ENCODE data around the gene PGAM1. TPM values are rescaled to one million over a fixed set of nuclear protein-coding genes. Genes with fewer than 3 reads are reported as not detected.

The PGAM1 gene
- total RNA-seq, 2 experiments from 2014 or later, result 380 to 406 TPM

- H3K4me1 Mint-ChIP-seq, result peaks cover 49% of the 10 kb centered on the region
- peak within 1 kb of the TSS; percentile 89 for H3K4me3 Mint-ChIP-seq
- ChIA-PET POLR2A (no interaction called here), CTCF (interaction anchor here (1.0 to 3.3 kb wide), 5 partner anchors 10 to 45 kb away, joined by 3 to 9 read pairs (median 4); partner anchors contain the start of gene RRP12)
- H3K27me3 Mint-ChIP-seq, result no peaks in the 10 kb centered on the region
- peak; percentile 95 for DNase-seq
- H3K9me3 Mint-ChIP-seq, result no peaks in the 10 kb centered on the region
- peak within 1 kb of the TSS; percentile 83 for H3K27ac Mint-ChIP-seq
- peaks cover 24% of the 10 kb centered on the region for H3K36me3 Mint-ChIP-seq (ENCODE audit: low read depth)
Observed at GRCh38 chr10:97445722-97446639, 20.0 kb downstream of the PGAM1 start, which contains the start of the genes EXOSC1 and ZDHHC16. TSS of gene EXOSC1 (minus strand) at chr10:97446006. CDS start at chr10:97445985, 21 bp downstream. TSS of gene ZDHHC16 (plus strand) at chr10:97446175. CDS start at chr10:97451676, 5,501 bp downstream.

- H3K4me1 Mint-ChIP-seq, result peaks cover 44% of the 10 kb centered on the region
- H3K4me3 Mint-ChIP-seq, result no peak overlapping the region
- H3K36me3 Mint-ChIP-seq (ENCODE audit: low read depth), result peaks cover 29% of the 10 kb centered on the region
- POLR2A ChIA-PET, result no interaction called here
- H3K27me3 Mint-ChIP-seq, result no peaks in the 10 kb centered on the region
- CTCF ChIA-PET, result interaction anchor here (0.6 to 1.1 kb wide), 2 partner anchors 21 to 48 kb away, joined by 3 read pairs; no protein-coding TSS in a partner anchor
- H3K27ac Mint-ChIP-seq, result no peak overlapping the region
- no peaks in the 10 kb centered on the region for H3K9me3 Mint-ChIP-seq
- DNase-seq, result no peak
Observed at GRCh38 chr10:97450828-97451227, 24.8 kb downstream of the PGAM1 start.

DNA sequence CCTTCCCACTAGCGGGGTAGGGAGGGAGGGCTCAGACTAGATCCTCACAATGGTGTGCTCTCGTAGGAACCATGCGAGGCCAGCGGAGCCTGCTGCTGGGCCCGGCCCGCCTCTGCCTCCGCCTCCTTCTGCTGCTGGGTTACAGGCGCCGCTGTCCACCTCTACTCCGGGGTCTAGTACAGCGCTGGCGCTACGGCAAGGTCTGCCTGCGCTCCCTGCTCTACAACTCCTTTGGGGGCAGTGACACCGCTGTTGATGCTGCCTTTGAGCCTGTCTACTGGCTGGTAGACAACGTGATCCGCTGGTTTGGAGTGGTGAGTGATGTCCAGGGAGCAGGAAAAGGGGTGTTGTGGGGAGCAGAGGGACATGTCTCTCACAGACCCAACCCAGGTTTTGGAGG is 25.6 kb downstream of the PGAM1 start:
- ChIA-PET CTCF (interaction anchor here (1.1 to 1.4 kb wide), 2 partner anchors 14 to 49 kb away, joined by 3 read pairs; no protein-coding TSS in a partner anchor), POLR2A (no interaction called here)
- H3K4me1 Mint-ChIP-seq, result peaks cover 38% of the 10 kb centered on the region
- H3K9me3 Mint-ChIP-seq, result no peaks in the 10 kb centered on the region
- H3K36me3 Mint-ChIP-seq (ENCODE audit: low read depth), result peaks cover 29% of the 10 kb centered on the region
- no peaks in the 10 kb centered on the region for H3K27me3 Mint-ChIP-seq
- no peak overlapping the region for H3K4me3 Mint-ChIP-seq
- no peak for DNase-seq
- no peak overlapping the region for H3K27ac Mint-ChIP-seq

GRCh38 chr10:97452352-97452751 is 26.4 kb downstream of the PGAM1 start:
- H3K27ac Mint-ChIP-seq, result no peak overlapping the region
- no peak overlapping the region for H3K4me3 Mint-ChIP-seq
- ChIA-PET CTCF (interaction anchor here (1.4 kb wide), 1 partner anchor 13 kb away, joined by 3 read pairs; no protein-coding TSS in a partner anchor), POLR2A (no interaction called here)
- no peak for DNase-seq
- H3K4me1 Mint-ChIP-seq, result peaks cover 31% of the 10 kb centered on the region
- no peaks in the 10 kb centered on the region for H3K9me3 Mint-ChIP-seq
- H3K36me3 Mint-ChIP-seq (ENCODE audit: low read depth), result peaks cover 29% of the 10 kb centered on the region
- no peaks in the 10 kb centered on the region for H3K27me3 Mint-ChIP-seq

GRCh38 chr10:97454330-97455036 is 28.5 kb downstream of the PGAM1 start:
- CTCF ChIA-PET, result interaction anchor here (0.8 to 2.4 kb wide), 2 partner anchors 12 to 13 kb away, joined by 3 to 6 read pairs; no protein-coding TSS in a partner anchor
- Mint-ChIP-seq H3K9me3 (no peaks in the 10 kb centered on the region), H3K27ac (peak overlapping the region; percentile 82), H3K4me1 (peaks cover 17% of the 10 kb centered on the region), H3K4me3 (no peak overlapping the region), H3K36me3 (ENCODE audit: low read depth) (peaks cover 37% of the 10 kb centered on the region), H3K27me3 (no peaks in the 10 kb centered on the region)
- no peak for DNase-seq
- POLR2A ChIA-PET, result no interaction called here

- Mint-ChIP-seq H3K36me3 (ENCODE audit: low read depth) (peaks cover 44% of the 10 kb centered on the region), H3K9me3 (no peaks in the 10 kb centered on the region), H3K27me3 (no peaks in the 10 kb centered on the region), H3K27ac (no peak overlapping the region), H3K4me3 (no peak overlapping the region), H3K4me1 (peaks cover 12% of the 10 kb centered on the region)
- ChIA-PET POLR2A (no interaction called here), CTCF (interaction anchor here (1.2 to 1.7 kb wide), 4 partner anchors 10 to 46 kb away, joined by 3 to 4 read pairs (median 4); partner anchors contain the start of genes EXOSC1 and ZDHHC16)
- no peak for DNase-seq
Observed at GRCh38 chr10:97456034-97456685, 30.2 kb downstream of the PGAM1 start.

- ChIA-PET CTCF (interaction anchor here (0.7 to 1.7 kb wide), 5 partner anchors 10 to 261 kb away, joined by 3 to 4 read pairs (median 3); partner anchors contain the start of genes EXOSC1 and ZDHHC16), POLR2A (no interaction called here)
- no peak for DNase-seq
- Mint-ChIP-seq H3K27ac (no peak overlapping the region), H3K36me3 (ENCODE audit: low read depth) (peaks cover 44% of the 10 kb centered on the region), H3K9me3 (no peaks in the 10 kb centered on the region), H3K27me3 (no peaks in the 10 kb centered on the region), H3K4me1 (peaks cover 9% of the 10 kb centered on the region), H3K4me3 (no peak overlapping the region)
Observed at GRCh38 chr10:97456686-97457065, 30.7 kb downstream of the PGAM1 start.

DNA sequence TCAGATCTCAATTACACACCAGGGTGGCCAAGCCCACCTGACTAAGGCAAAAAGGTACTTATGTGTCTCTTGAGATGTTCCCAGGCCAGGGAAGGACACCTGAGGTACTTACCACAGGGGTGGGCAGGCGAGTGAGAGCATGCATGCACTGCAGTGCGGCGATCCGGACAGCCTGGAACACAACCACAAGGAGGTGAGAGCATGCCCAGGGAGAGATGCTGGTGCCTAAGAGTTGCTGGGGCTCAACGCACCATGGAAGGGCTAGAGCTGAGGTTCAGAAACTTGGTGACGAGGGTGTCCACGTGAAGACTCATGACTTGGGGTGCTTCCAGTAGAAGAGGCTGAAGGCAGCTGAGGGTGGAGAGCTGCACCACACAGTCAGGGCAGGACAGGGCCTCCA is 33.1 kb downstream of the PGAM1 start:
- Mint-ChIP-seq H3K4me3 (no peak overlapping the region), H3K9me3 (no peaks in the 10 kb centered on the region), H3K27ac (no peak overlapping the region), H3K36me3 (ENCODE audit: low read depth) (peaks cover 52% of the 10 kb centered on the region), H3K27me3 (no peaks in the 10 kb centered on the region), H3K4me1 (peaks cover 7% of the 10 kb centered on the region)
- ChIA-PET POLR2A (no interaction called here), CTCF (interaction anchor here (1.0 to 1.1 kb wide), 2 partner anchors 9 to 54 kb away, joined by 4 read pairs; no protein-coding TSS in a partner anchor)
- DNase-seq, result no peak

DNA sequence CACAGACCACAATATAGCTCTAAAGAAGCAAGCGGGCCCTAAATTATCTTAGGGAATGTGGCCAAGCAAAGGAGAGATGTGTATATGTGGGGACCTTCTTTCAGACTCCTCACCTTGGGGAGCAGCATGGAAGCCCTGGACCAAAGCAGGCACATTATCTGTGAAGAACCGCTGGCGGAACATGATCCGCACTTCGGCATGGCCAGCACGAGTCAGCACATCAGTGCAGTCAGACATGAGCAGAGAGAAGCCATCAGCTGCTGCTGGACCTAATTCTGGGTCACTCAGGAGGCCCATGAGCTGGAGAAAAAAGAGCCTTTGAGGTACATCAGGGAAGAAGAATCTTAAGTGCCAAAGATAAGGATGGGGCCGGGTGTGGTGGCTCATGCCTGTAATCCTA is 33.9 kb downstream of the PGAM1 start:
- CTCF ChIA-PET, result interaction anchor here (0.7 to 1.3 kb wide), 4 partner anchors 8 to 179 kb away, joined by 3 to 4 read pairs (median 4); no protein-coding TSS in a partner anchor
- no peak for DNase-seq
- Mint-ChIP-seq H3K4me3 (no peak overlapping the region), H3K36me3 (ENCODE audit: low read depth) (peaks cover 48% of the 10 kb centered on the region), H3K9me3 (no peaks in the 10 kb centered on the region), H3K4me1 (no peaks in the 10 kb centered on the region), H3K27ac (peak overlapping the region; percentile 4), H3K27me3 (no peaks in the 10 kb centered on the region)
- POLR2A ChIA-PET, result no interaction called here

GRCh38 chr10:97462309-97462708 is 36.3 kb downstream of the PGAM1 start:
- CTCF ChIA-PET, result interaction anchor here (1.3 kb wide), 1 partner anchor 8 kb away, joined by 7 read pairs; no protein-coding TSS in a partner anchor
- POLR2A ChIA-PET, result no interaction called here
- Mint-ChIP-seq H3K36me3 (ENCODE audit: low read depth) (peaks cover 43% of the 10 kb centered on the region), H3K4me3 (no peak overlapping the region), H3K9me3 (no peaks in the 10 kb centered on the region), H3K4me1 (no peaks in the 10 kb centered on the region), H3K27ac (no peak overlapping the region), H3K27me3 (no peaks in the 10 kb centered on the region)
- no peak for DNase-seq

DNA sequence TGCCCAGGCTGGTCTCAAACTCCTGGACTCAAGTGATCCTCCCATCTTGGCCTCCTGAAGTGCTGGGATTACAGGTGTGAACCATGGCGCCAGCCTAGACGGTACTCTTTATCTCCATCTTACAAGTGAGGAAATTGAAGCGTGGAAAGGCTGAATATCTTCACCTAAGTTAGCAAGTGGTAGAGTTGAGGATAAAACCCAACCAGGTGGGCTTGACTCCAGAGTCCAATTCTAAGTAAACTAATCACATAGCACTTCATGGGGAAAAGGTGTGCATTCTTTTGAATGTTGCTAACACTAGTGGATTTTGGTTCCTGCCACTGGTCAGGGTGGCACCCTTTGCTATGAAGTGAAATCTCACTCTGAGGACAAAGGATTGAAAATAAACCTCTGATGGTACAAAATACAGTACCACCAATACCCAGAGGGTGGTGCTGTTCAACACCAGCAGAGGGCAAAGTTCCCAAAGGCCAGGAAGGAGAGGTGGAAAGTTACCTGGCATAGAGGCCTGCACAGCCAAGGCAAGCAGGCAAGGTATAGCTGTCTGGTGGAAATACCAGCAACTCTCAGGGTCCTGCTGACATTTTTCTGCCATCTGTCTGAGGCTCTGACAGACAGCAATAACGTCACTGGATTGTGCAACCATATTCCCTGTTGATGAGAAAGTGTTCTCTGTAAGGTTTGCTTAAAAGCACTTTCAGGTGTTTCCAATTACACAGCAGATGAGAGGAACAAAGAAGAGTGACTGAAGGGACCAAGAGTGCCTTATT is 37.6 kb downstream of the PGAM1 start:
- H3K36me3 Mint-ChIP-seq (ENCODE audit: low read depth), result peaks cover 38% of the 10 kb centered on the region
- H3K4me1 Mint-ChIP-seq, result peaks cover 2% of the 10 kb centered on the region
- no peaks in the 10 kb centered on the region for H3K27me3 Mint-ChIP-seq
- H3K9me3 Mint-ChIP-seq, result no peaks in the 10 kb centered on the region
- DNase-seq, result peak; percentile 59
- H3K27ac Mint-ChIP-seq, result no peak overlapping the region
- ChIA-PET CTCF (interaction anchor here (0.7 to 1.0 kb wide), 6 partner anchors 17 to 58 kb away, joined by 3 to 4 read pairs (median 3); no protein-coding TSS in a partner anchor), POLR2A (no interaction called here)
- no peak overlapping the region for H3K4me3 Mint-ChIP-seq

Measured in activated CD4-positive, alpha-beta T cell treated with anti-CD3 and anti-CD28 coated beads, Interleukin-2, amount 10 ng/mL, durations not matched to agents 7 days and 5 days (primary cell).